Measurements from ENCODE around the gene TNFAIP8L2.
A peak's percentile ranks its signal among the peaks of the same experiment; 100 is the strongest.

The TNFAIP8L2 gene

GRCh38 chr1:151158326-151158725 is 1.9 kb downstream of the TNFAIP8L2 start:
- in situ Hi-C loops (cut with HindIII; ENCODE audit: low sequenced_read_pairs): no loop called here
- TF ChIP-seq CTCF (IDR thresholded peaks at IDR 0.05; ENCODE audit: low read depth, low read length): no peak
- no peak for DNase-seq (ENCODE audit: low read depth, low spot score)
- no peak overlapping the region for H3K4me3 ChIP-seq (ENCODE audit: low read depth, low read length)

DNA sequence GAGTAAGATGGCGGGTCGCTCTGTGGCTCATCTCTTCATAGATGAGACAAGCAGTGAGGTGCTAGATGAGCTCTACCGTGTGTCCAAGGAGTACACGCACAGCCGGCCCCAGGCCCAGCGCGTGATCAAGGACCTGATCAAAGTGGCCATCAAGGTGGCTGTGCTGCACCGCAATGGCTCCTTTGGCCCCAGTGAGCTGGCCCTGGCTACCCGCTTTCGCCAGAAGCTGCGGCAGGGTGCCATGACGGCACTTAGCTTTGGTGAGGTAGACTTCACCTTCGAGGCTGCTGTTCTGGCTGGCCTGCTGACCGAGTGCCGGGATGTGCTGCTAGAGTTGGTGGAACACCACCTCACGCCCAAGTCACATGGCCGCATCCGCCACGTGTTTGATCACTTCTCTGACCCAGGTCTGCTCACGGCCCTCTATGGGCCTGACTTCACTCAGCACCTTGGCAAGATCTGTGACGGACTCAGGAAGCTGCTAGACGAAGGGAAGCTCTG is 2.4 kb downstream of the TNFAIP8L2 start:
- no peak overlapping the region for H3K4me3 ChIP-seq (ENCODE audit: low read depth, low read length)
- in situ Hi-C loops (cut with HindIII; ENCODE audit: low sequenced_read_pairs): no loop called here
- no peak for TF ChIP-seq CTCF (IDR thresholded peaks at IDR 0.05; ENCODE audit: low read depth, low read length)
- no peak for DNase-seq (ENCODE audit: low read depth, low spot score)

DNA sequence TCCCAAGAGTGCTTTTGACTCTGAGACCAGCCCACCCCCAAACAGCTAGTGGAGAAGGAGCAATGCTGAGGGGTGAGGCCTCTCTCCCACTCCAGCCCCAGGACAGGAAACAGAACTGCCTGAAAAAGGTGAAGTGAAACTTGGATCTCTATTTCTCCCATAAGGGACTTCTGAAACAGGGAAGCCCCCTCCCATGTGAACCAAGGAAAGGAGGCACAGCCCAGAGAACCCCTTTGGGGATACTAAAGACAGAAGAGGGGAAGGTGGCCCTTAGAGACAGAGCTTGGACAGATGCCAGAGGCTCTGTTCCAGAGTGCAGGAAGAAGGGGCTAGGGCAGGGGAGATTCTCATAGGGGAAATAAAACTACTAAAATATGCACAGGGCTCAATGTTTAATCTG is 2.9 kb downstream of the TNFAIP8L2 start:
- in situ Hi-C loops (cut with HindIII; ENCODE audit: low sequenced_read_pairs): no loop called here
- H3K4me3 ChIP-seq (ENCODE audit: low read depth, low read length): no peak overlapping the region
- no peak for DNase-seq (ENCODE audit: low read depth, low spot score)
- no peak for TF ChIP-seq CTCF (IDR thresholded peaks at IDR 0.05; ENCODE audit: low read depth, low read length)

- in situ Hi-C loops (cut with HindIII; ENCODE audit: low sequenced_read_pairs): no loop called here
- TF ChIP-seq CTCF (IDR thresholded peaks at IDR 0.05; ENCODE audit: low read depth, low read length): no peak
- H3K4me3 ChIP-seq (ENCODE audit: low read depth, low read length): peak overlapping the region; percentile 92
- no peak for DNase-seq (ENCODE audit: low read depth, low spot score)
Measured at GRCh38 chr1:151164732-151165280, 8.4 kb downstream of the TNFAIP8L2 start.

- no peak for TF ChIP-seq CTCF (IDR thresholded peaks at IDR 0.05; ENCODE audit: low read depth, low read length)
- peak; percentile 45 for DNase-seq (ENCODE audit: low read depth, low spot score)
- in situ Hi-C loops (cut with HindIII; ENCODE audit: low sequenced_read_pairs): no loop called here
- H3K4me3 ChIP-seq (ENCODE audit: low read depth, low read length): peak overlapping the region; percentile 92
Measured at GRCh38 chr1:151165281-151165737, 8.9 kb downstream of the TNFAIP8L2 start.

DNA sequence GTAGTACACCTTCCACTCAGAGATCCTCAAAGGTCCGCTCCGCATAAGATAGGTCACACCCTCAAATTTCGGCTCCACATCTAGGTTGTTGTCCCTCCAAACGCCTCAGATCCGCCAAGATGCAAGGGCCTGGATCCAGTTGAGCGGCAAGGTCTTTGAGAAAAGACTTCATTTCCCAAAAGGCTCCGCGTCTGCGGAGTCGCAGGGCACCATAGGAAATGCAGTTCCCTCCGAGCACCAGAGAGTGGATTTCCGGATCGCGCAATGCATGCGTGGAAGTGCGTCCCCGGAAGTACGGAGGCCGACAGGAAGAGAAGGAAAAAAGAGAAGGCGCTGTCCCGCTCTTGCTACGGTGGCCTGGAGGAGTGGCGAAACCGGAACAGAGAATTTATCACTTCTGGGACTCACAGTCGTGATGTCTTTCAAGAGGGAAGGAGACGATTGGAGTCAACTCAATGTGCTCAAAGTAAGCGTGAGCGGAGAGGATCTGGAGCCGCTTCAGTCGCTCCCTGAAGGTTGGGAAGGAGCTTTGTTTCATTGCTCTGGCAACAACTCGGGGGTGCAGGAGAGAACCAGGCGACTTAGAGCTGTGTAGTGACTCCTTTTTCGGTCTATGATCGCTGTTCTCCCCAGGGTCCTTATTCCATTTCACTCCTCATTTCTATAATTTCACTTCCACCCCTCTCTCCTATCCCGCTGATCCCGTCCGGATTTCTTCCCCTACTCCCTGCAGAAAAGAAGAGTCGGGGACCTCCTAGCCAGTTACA is 9.5 kb downstream of the TNFAIP8L2 start, which contains the start of the genes LYSMD1 and SCNM1:
TSS of gene LYSMD1 (minus strand) at position 165 of the 767 bp plus-strand sequence. CDS start 644 bp downstream, outside the sequence.
TSS of gene SCNM1 (plus strand) at position 407 of the 767 bp plus-strand sequence. CDS start at position 416, 9 bp downstream.
- in situ Hi-C loops (cut with HindIII; ENCODE audit: low sequenced_read_pairs): no loop called here
- H3K4me3 ChIP-seq (ENCODE audit: low read depth, low read length): peak within 1 kb of the TSS; percentile 92
- DNase-seq (ENCODE audit: low read depth, low spot score): peak; percentile 99
- TF ChIP-seq CTCF (IDR thresholded peaks at IDR 0.05; ENCODE audit: low read depth, low read length): no peak

Data from astrocyte of the spinal cord (primary cell).